Naive thymus-derived CD4-positive, alpha-beta T cell (primary cell): ENCODE measurements around the gene SHMT1. TPM values are rescaled to one million over a fixed set of nuclear protein-coding genes. Genes with fewer than 3 reads are reported as not detected.
A peak's percentile ranks its signal among the peaks of the same experiment; 100 is the strongest.
"Not testable (repeated sequence)": the region's sequence is repeated elsewhere in the genome, so short reads cannot be mapped to it uniquely, and the experiment has no call there.

ENCODE experiments used
- ATAC-seq: fragments of 150-1000 bp; cut with Tn5 transposase; 2 replicates; pipeline ENCODE4 v1.10.0; 2021; ENCODE audit warnings: mild to moderate bottlenecking, moderate library complexity
- CTCF ChIA-PET: fragments of 350-600 bp; sonication (Branson Sonifier 250); formaldehyde crosslinking; loops from one replicate; lab custom pipeline; 2021; ENCODE audit warnings: antibody characterized with exemption; lab: Charles Lee
- POLR2A ChIA-PET: fragments of 350-600 bp; sonication (Branson Sonifier 250); formaldehyde crosslinking; loops from one replicate; lab custom pipeline; 2021; ENCODE audit warnings: antibody characterized with exemption, inconsistent platforms; lab: Charles Lee
- DNase-seq, 9 donors: peaks; one replicate each; pipeline versions ENCODE4 v3.0.0 to v3.0.0-alpha.2; 2020 to 2022; ENCODE audit warnings: mixed read lengths in 1 of 9
- H3K27ac ChIP-seq: one replicate; pipeline ENCODE4 v1.7.0; 2013; ENCODE audit warnings: mild to moderate bottlenecking, low read depth, low read length, moderate library complexity
- H3K27me3 ChIP-seq, 2 donors: one replicate each; pipeline ENCODE4 v1.7.0; 2013; ENCODE audit warnings: low read length in 2 of 2, mild to moderate bottlenecking in 2 of 2, moderate library complexity in 2 of 2; ENCODE audit not compliant: control insufficient read depth in 2 of 2, insufficient read depth in 2 of 2
- H3K36me3 ChIP-seq, 3 experiments: 1 replicate in 2 of 3; 2 replicates in 1 of 3; pipeline ENCODE4 v1.7.0; 2013; ENCODE audit warnings: low read length in 3 of 3, mild to moderate bottlenecking in 3 of 3, moderate library complexity in 1 of 3; ENCODE audit not compliant: insufficient read depth in 3 of 3, control insufficient read depth in 2 of 3
- H3K4me1 ChIP-seq, 2 donors: one replicate each; pipeline ENCODE4 v1.7.0; 2013; ENCODE audit warnings: low read length in 2 of 2, mild to moderate bottlenecking in 2 of 2, moderate library complexity in 1 of 2; ENCODE audit not compliant: control insufficient read depth in 2 of 2, insufficient read depth in 2 of 2
- H3K4me3 ChIP-seq: 2 replicates; pipeline ENCODE4 v1.7.0; 2013; ENCODE audit warnings: mild to moderate bottlenecking, low read length
- H3K9me3 ChIP-seq, 3 experiments: 1 replicate in 2 of 3; 2 replicates in 1 of 3; pipeline ENCODE4 v1.7.0; 2013; ENCODE audit warnings: low read length in 3 of 3; ENCODE audit not compliant: control insufficient read depth in 2 of 3
- H3K27ac Mint-ChIP-seq, 9 donors: one replicate each; pipeline ENCODE4 v1.8.0; 2020 to 2022; ENCODE audit warnings: mixed read lengths in 9 of 9, mild to moderate bottlenecking in 8 of 9, moderate library complexity in 5 of 9, inconsistent platforms in 2 of 9
- H3K27me3 Mint-ChIP-seq, 5 donors: one replicate each; pipeline ENCODE4 v1.8.0; 2021 to 2022; ENCODE audit warnings: mixed read lengths in 5 of 5, mild to moderate bottlenecking in 1 of 5
- H3K36me3 Mint-ChIP-seq, 5 donors: one replicate each; pipeline ENCODE4 v1.8.0; 2020 to 2022; ENCODE audit warnings: mixed read lengths in 5 of 5, mild to moderate bottlenecking in 3 of 5, inconsistent platforms in 1 of 5
- H3K4me1 Mint-ChIP-seq, 7 donors: one replicate each; pipeline ENCODE4 v1.8.0; 2020 to 2022; ENCODE audit warnings: mixed read lengths in 7 of 7, mild to moderate bottlenecking in 3 of 7, inconsistent platforms in 1 of 7
- H3K4me3 Mint-ChIP-seq, 10 donors: one replicate each; pipeline ENCODE4 v1.8.0; 2020 to 2022; ENCODE audit warnings: mild to moderate bottlenecking in 10 of 10, mixed read lengths in 10 of 10, moderate library complexity in 6 of 10, inconsistent platforms in 2 of 10
- H3K9me3 Mint-ChIP-seq, 11 donors: one replicate each; pipeline ENCODE4 v1.8.0; 2020 to 2022; ENCODE audit warnings: mixed read lengths in 11 of 11, mild to moderate bottlenecking in 4 of 11, inconsistent platforms in 1 of 11, moderate library complexity in 1 of 11
- intact Hi-C, 2 donors: fragments of 100-400 bp; cut with micrococcal nuclease; formaldehyde crosslinking; loops; one replicate each; pipeline ENCODE4 v1.15.1; 2023
- polyA plus RNA-seq, 2 donors: library from polyadenylated mRNA; unstranded; fragments of 300-500 nt; fragmentation: Illumina TruSeq; gene quantifications; one replicate each; pipeline ENCODE4 v1.2.3, GENCODE V29; 2021
- total RNA-seq, 6 experiments: library from RNA in 5 of 6; stranded (reverse) in 5 of 6; gene quantifications; 1 replicate in 5 of 6; 2 replicates in 1 of 6; pipeline ENCODE4 v1.2.3 and lab custom pipeline; 2021 to 2026

SHMT1 gene
- total and polyA plus RNA-seq, 7 experiments from 2014 or later: 7.5 to 44.0 (median 15.4) TPM

DNA sequence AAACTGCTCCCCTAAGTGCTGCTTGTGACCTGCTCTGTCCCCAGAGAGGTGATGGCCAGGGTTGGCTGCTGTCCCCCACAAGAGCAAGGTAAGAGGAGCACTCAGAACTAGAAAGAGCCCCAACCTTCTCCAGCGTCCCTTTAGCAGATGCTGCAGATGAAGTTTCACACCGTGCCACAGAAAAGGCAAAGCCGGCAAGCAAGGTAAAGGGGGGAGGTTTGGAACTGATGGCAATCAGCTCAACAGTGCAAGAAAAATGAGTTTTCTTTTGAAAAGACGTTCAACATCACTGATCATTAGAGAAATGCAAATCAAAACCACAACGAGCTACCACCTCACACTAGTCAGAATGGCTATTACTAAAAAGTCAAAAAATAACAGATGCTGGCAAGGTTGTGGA lies 40.3 kb upstream of the SHMT1 start:
- H3K36me3 Mint-ChIP-seq, H3K4me3 ChIP-seq, H3K4me1 Mint-ChIP-seq, POLR2A ChIA-PET, H3K27me3 Mint-ChIP-seq, intact Hi-C loops, H3K27ac ChIP-seq, H3K27me3 ChIP-seq, H3K9me3 Mint-ChIP-seq, H3K27ac Mint-ChIP-seq, DNase-seq, CTCF ChIA-PET, ATAC-seq, H3K9me3 ChIP-seq, H3K4me3 Mint-ChIP-seq, H3K4me1 ChIP-seq, H3K36me3 ChIP-seq: not testable (repeated sequence)

- H3K36me3 Mint-ChIP-seq, H3K4me1 ChIP-seq, H3K9me3 Mint-ChIP-seq, H3K27me3 ChIP-seq, H3K27me3 Mint-ChIP-seq, H3K4me3 Mint-ChIP-seq, POLR2A ChIA-PET, H3K4me3 ChIP-seq, H3K27ac Mint-ChIP-seq, DNase-seq, CTCF ChIA-PET, ATAC-seq, H3K27ac ChIP-seq, H3K4me1 Mint-ChIP-seq, H3K9me3 ChIP-seq, H3K36me3 ChIP-seq, intact Hi-C loops: not testable (repeated sequence)
Observed at GRCh38 chr17:18403166-18403565, 39.8 kb upstream of the SHMT1 start.

DNA sequence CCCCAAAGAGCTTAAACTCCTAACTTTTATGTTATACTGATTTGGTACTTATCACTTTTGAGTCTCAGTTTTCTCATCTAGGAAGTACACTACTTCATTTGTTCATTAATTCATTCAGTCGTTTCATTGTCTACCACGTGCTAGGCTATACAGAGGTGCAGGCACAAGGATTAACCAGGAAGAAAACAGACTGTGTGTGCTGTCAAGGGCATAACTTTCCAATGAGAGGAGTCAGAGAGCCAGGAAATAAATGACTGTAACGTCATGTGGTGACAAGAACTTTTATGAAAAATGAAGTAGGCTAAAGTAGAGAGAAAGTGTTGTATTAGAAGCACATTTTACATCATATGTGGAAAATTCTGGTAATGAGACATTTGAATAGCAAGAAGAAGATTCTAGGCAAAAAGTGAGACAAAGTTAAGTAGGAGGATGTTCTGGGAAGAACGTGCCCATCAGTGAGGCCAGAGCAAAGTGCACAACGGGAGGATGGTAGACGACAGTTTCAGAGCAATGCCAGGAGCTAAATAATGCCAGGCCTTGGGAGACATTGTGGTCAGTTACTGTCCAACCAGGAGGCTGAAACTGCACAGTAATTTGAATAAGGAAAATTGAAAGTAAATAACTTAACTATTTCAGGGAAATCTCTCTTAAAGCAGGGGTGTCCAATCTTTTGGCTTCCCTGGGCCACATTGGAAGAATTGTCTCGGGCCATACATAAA lies 38.7 kb upstream of the SHMT1 start:
- H3K27me3 ChIP-seq, H3K36me3 Mint-ChIP-seq, H3K27ac Mint-ChIP-seq, H3K9me3 ChIP-seq, H3K4me1 Mint-ChIP-seq, H3K4me1 ChIP-seq, ATAC-seq, DNase-seq, CTCF ChIA-PET, H3K36me3 ChIP-seq, H3K4me3 Mint-ChIP-seq, POLR2A ChIA-PET, H3K27ac ChIP-seq, H3K4me3 ChIP-seq, H3K9me3 Mint-ChIP-seq, H3K27me3 Mint-ChIP-seq, intact Hi-C loops: not testable (repeated sequence)

DNA sequence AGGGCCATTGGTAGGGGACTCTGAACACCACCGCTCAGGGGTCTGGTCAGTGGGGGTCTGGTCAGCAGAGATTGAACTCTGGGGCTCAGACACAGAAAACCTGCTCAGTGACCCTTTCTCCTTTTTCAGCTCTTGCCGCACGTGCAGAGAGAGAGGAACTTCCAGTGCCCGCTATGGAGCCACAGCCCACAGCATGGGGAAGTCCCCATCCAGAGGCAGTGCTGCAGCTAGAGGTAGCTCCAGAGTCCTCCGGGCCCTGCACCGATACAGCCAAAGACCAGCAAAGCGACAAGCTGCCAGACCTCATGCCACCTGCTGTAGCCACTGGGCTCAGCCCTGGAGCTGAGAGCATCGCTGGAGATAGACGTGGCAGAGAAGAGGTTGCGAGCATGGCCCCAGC lies 25.4 kb upstream of the SHMT1 start:
- POLR2A ChIA-PET, H3K27ac Mint-ChIP-seq, H3K9me3 ChIP-seq, H3K4me1 ChIP-seq, H3K9me3 Mint-ChIP-seq, H3K4me3 ChIP-seq, H3K27me3 ChIP-seq, DNase-seq, H3K4me3 Mint-ChIP-seq, CTCF ChIA-PET, intact Hi-C loops, H3K36me3 Mint-ChIP-seq, H3K36me3 ChIP-seq, H3K27ac ChIP-seq, H3K4me1 Mint-ChIP-seq: not testable (repeated sequence)
- peak; percentile 86 for ATAC-seq
- H3K27me3 Mint-ChIP-seq: peaks cover 0 to 12% (median 0%) of the 10 kb centered on the region in 5 donors

DNA sequence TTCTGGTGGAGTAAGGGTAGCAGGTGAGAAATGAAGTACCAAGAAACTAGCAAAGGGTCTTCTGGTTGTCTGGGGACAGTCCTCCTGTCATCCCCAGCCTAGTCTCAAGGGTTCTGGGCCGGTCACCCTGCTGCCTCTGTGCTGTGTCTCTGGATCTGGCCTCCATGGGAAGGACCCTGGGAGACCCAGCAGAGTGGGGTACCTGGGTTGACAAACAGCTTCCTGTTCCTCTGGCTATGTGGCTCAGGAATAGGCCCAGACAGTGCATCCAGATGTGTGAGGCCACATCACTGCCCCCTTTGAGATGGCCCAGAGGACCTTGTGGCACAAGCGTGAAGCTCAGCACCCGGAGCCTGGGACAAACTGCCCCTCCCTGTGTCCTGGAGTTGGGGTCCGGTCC lies 24.9 kb upstream of the SHMT1 start:
- peaks cover 0 to 14% (median 0%) of the 10 kb centered on the region in 5 donors for H3K27me3 Mint-ChIP-seq
- ATAC-seq, DNase-seq, CTCF ChIA-PET, H3K4me1 ChIP-seq, H3K9me3 Mint-ChIP-seq, H3K9me3 ChIP-seq, H3K27ac ChIP-seq, H3K4me1 Mint-ChIP-seq, H3K27ac Mint-ChIP-seq, POLR2A ChIA-PET, H3K36me3 ChIP-seq, H3K27me3 ChIP-seq, H3K4me3 ChIP-seq, H3K4me3 Mint-ChIP-seq, intact Hi-C loops, H3K36me3 Mint-ChIP-seq: not testable (repeated sequence)

- H3K36me3 ChIP-seq, ATAC-seq, H3K4me3 ChIP-seq, H3K9me3 ChIP-seq, CTCF ChIA-PET, intact Hi-C loops, H3K4me1 ChIP-seq, H3K27ac Mint-ChIP-seq, H3K27me3 ChIP-seq, POLR2A ChIA-PET, H3K36me3 Mint-ChIP-seq, H3K9me3 Mint-ChIP-seq, DNase-seq, H3K4me3 Mint-ChIP-seq, H3K27ac ChIP-seq, H3K4me1 Mint-ChIP-seq: not testable (repeated sequence)
- peaks cover 0 to 18% (median 0%) of the 10 kb centered on the region in 5 donors for H3K27me3 Mint-ChIP-seq
Observed at GRCh38 chr17:18387583-18387982, 24.2 kb upstream of the SHMT1 start.

DNA sequence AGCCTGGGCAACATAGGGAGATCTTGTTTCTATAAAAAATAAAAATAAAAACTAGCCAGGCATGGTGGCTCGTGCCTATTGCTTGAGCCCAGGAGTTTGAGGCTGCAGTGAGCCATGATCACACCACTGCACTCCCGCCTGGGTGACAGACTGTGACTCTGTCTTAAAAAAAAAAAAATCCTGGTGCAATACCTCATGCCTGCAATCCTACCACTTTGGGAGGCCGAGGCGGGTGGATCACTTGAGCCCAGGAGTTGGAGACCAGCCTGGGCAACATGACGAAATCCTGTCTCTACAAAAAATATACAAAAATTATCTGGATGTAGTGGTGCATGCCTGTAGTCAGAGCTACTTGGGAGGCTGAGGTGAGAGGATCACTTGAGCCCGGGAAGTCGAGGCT lies 20.9 kb upstream of the SHMT1 start:
- H3K9me3 ChIP-seq, H3K9me3 Mint-ChIP-seq, H3K4me1 ChIP-seq, H3K4me3 Mint-ChIP-seq, DNase-seq, H3K36me3 Mint-ChIP-seq, H3K4me1 Mint-ChIP-seq, H3K36me3 ChIP-seq, H3K27ac Mint-ChIP-seq, H3K27ac ChIP-seq, ATAC-seq, intact Hi-C loops, POLR2A ChIA-PET, H3K27me3 ChIP-seq, CTCF ChIA-PET, H3K4me3 ChIP-seq: not testable (repeated sequence)
- H3K27me3 Mint-ChIP-seq: peaks cover 6 to 28% (median 8%) of the 10 kb centered on the region in 5 donors
